ENCODE measurements around the gene SS18L1. TPM values are rescaled to one million over a fixed set of nuclear protein-coding genes. Genes with fewer than 3 reads are reported as not detected.

The SS18L1 gene
- total and polyA plus RNA-seq, 12 donors = 9.0 to 45.7 (median 14.4) TPM

DNA sequence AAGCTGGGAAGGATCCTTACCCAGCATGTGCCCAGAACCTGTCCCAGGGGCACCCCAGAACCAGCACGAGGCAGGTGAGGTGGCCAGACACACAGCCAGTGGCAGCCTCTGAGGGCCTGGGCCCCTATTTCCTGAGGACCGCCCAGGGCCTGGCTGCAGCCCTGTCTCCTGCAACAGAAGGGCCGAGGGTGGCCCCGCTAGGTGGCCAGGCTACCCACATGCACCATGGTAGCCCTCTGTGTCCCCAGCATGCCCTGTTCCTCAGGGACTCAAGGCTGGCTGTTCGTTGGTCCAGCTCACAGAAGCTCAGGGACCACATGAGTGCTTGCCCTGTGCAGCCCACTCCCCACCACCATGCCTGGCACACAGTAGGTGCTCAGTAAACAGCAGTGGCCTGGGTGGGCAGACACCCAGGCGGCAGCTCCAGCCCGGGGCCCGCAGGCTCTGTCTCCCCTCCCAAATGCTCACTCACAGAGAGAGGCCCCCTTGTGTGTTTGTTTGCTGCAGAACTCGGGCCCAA lies 68.3 kb downstream of the SS18L1 start:
- DNase-seq = no peak
- Histone ChIP-seq H3K27me3 (peaks cover 12% of the 10 kb centered on the region), H3K36me3 (replicated peaks in 1 of 2) (no peaks in the 10 kb centered on the region), H3K9me3 (replicated peaks in 1 of 3) (no peaks in the 10 kb centered on the region), H3K27ac (no peak overlapping the region), H3K4me1 (replicated peaks in 1 of 2) (no peaks in the 10 kb centered on the region), H3K4me3 (no peak overlapping the region)
- intact Hi-C loops (cut with DNase I) = no loop called here
- 54 to 73% (median 69%) methylated on average over 4 to 9 of the region's 9 CpGs; no CpG with 5 or more reads in 1 of the 4 donors for WGBS, 4 donors
- no peak for TF ChIP-seq POLR2A (IDR thresholded peaks at IDR 0.05)
- TF ChIP-seq CTCF (IDR thresholded peaks at IDR 0.05) = no peak

GRCh38 chr20:62212299-62212698 lies 68.7 kb downstream of the SS18L1 start:
- Histone ChIP-seq H3K27ac (no peak overlapping the region), H3K9me3 (replicated peaks in 1 of 3) (no peaks in the 10 kb centered on the region), H3K27me3 (peaks cover 12% of the 10 kb centered on the region), H3K4me1 (replicated peaks in 1 of 2) (no peaks in the 10 kb centered on the region), H3K36me3 (replicated peaks in 1 of 2) (no peaks in the 10 kb centered on the region), H3K4me3 (no peak overlapping the region)
- intact Hi-C loops (cut with DNase I) = no loop called here
- whole genome bisulfite sequencing, 4 donors = 41 to 50% (median 43%) methylated on average over 9 to 10 of the region's 10 CpGs
- no peak for DNase-seq
- TF ChIP-seq CTCF (IDR thresholded peaks at IDR 0.05) = no peak
- TF ChIP-seq POLR2A (IDR thresholded peaks at IDR 0.05) = no peak

DNA sequence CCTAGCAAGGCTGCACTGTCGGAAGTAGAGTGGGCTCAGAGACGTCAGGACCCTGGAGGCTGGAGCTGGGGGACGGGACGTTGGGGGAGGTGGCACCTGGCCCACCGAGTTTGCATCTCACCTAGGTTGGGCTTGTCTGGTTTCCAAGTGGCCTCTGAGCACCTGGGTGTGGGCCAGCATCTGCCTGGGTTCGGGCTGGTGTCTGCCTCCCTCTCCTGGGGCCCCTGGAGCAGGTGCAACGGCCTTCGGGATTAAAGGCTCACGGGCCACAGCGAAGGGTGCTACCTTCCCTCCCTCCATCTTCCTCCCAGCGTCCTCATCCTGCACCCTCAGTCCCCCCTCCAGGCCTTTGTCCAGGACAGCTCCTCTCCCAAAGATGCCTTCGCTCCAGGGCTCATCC lies 70.5 kb downstream of the SS18L1 start:
- DNase-seq = no peak
- no peaks in the 10 kb centered on the region for H3K9me3 ChIP-seq (replicated peaks in 1 of 3)
- no peak overlapping the region for H3K27ac ChIP-seq
- no peak for TF ChIP-seq CTCF (IDR thresholded peaks at IDR 0.05)
- TF ChIP-seq POLR2A (IDR thresholded peaks at IDR 0.05) = no peak
- H3K4me3 ChIP-seq = no peak overlapping the region
- no peaks in the 10 kb centered on the region for H3K36me3 ChIP-seq (replicated peaks in 1 of 2)
- intact Hi-C loops (cut with DNase I) = no loop called here
- 41 to 63% (median 56%) methylated on average over 11 to 12 of the region's 12 CpGs for WGBS, 4 donors
- H3K4me1 ChIP-seq (replicated peaks in 1 of 2) = no peaks in the 10 kb centered on the region
- H3K27me3 ChIP-seq = peaks cover 27% of the 10 kb centered on the region

DNA sequence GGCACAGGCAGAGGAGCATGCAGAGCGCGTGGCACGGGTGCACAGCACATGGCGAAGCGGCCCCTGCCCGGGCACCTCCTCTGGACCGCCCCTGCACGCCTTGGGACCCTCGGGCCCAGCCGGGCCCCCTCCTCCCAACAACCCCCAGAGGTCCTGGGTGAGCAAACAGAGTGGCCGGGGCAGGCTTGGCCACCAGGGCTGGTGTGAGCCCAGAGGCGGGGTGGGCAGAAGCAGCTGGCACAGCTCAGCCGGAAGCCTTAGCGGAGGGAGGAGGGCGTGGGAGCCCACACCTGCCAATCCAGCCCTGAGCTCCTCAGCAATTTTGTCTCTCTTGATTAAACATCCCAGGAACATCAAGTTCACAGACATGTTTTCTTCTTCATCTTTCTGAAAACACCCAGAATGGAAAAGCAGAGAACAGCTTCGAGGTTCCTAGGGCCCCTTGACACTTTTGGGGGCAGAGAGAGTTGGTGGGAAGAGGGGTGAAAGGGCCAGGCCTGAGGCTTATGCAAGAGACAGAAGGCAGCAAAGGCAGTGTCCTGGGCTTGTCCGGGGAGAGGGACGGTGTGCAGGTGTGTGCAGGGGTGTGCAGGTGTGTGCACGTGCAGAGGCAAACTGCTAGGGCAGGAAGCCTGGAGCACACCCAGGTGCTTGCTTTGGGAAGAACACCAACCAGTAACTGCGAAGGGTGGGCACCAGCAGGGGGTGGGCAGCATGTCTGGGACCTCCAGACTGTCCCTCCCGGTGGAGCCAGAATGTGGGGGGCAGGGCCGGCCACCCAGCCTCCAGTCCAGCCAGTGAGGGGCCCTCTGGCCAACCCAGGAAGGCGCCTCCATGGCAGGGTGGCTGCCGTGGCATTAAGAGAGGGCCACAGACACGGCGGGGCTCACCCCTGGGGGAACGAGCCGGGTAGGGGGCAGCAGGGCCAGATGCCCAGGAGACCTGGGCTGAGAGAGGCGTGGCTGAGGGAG lies 71.7 kb downstream of the SS18L1 start:
- TF ChIP-seq POLR2A (IDR thresholded peaks at IDR 0.05) (no peak), CTCF (IDR thresholded peaks at IDR 0.05) (no peak)
- Histone ChIP-seq H3K4me3 (no peak overlapping the region), H3K27me3 (peaks cover 27% of the 10 kb centered on the region), H3K9me3 (replicated peaks in 1 of 3) (no peaks in the 10 kb centered on the region), H3K4me1 (replicated peaks in 1 of 2) (peaks cover 4 to 6% of the 10 kb centered on the region in 2 donors), H3K36me3 (replicated peaks in 1 of 2) (no peaks in the 10 kb centered on the region), H3K27ac (no peak overlapping the region)
- intact Hi-C loops (cut with DNase I) = no loop called here
- WGBS, 4 donors = 70 to 82% (median 79%) methylated on average over 14 to 29 of the region's 29 CpGs
- DNase-seq = no peak
